Uterus (tissue), 4 donors: ENCODE data around the gene PRKCG. TPM values are rescaled to one million over a fixed set of nuclear protein-coding genes. Genes with fewer than 3 reads are reported as not detected.

Experiments
- DNase-seq, 2 donors: peaks; one replicate each; pipeline ENCODE4 v3.0.0-alpha.2; 2019 to 2020
- H3K27ac ChIP-seq, 2 donors: fragments of 200-600 bp; sonication (generic); 1 replicate in 1 of 2; 2 replicates in 1 of 2; pipeline ENCODE4 v1.5.1; 2016 to 2018
- H3K27me3 ChIP-seq, 2 donors: fragments of 200-600 bp; sonication (generic); one replicate each; pipeline ENCODE4 v1.5.1; 2018 to 2019; ENCODE audit warnings: control low read depth in 1 of 2
- H3K36me3 ChIP-seq, 2 donors: fragments of 200-600 bp; sonication (generic); one replicate each; pipeline ENCODE4 v1.5.1; 2019; ENCODE audit warnings: control low read depth in 1 of 2
- H3K4me1 ChIP-seq, 2 donors: fragments of 200-600 bp; sonication (generic); one replicate each; pipeline ENCODE4 v1.5.1; 2018 to 2019; ENCODE audit warnings: control low read depth in 1 of 2
- H3K4me3 ChIP-seq, 2 donors: fragments of 200-600 bp; sonication (generic); 1 replicate in 1 of 2; 2 replicates in 1 of 2; pipeline ENCODE4 v1.5.1; 2018 to 2019; ENCODE audit warnings: mild to moderate bottlenecking in 1 of 2
- H3K9me3 ChIP-seq, 2 donors: fragments of 200-600 bp; sonication (generic); one replicate each; pipeline ENCODE4 v1.5.1; 2019; ENCODE audit warnings: control low read depth in 1 of 2
- CTCF ChIP-seq, 4 experiments: fragments of 200-600 bp in 2 of 4; fragments of 450-650 bp in 2 of 4; sonication (generic) in 2 of 4; IDR thresholded peaks; one replicate each; pipeline ENCODE4 v1.5.1; 2016 to 2019; ENCODE audit warnings: antibody characterized with exemption in 4 of 4, mild to moderate bottlenecking in 2 of 4, moderate library complexity in 1 of 4
- POLR2A ChIP-seq, 2 donors: fragments of 450-650 bp; IDR thresholded peaks; one replicate each; pipeline ENCODE4 v1.6.1; 2016; ENCODE audit warnings: antibody characterized with exemption in 2 of 2, mild to moderate bottlenecking in 1 of 2, moderate library complexity in 1 of 2
- intact Hi-C: fragments of 100-400 bp; cut with DNase I; formaldehyde crosslinking; loops from one replicate; pipeline ENCODE4 v1.15.1; 2023; ENCODE audit warnings: low total_unique reads
- total RNA-seq, 4 donors: library from RNA; depleted of rRNA in 3 of 4; stranded (reverse); fragments of >200 nt in 3 of 4; gene quantifications; one replicate each; pipeline versions ENCODE4 v1.1.0 to v1.2.4, GENCODE V29; 2014 to 2023
- donor health status: DM: yes; HTN: yes; CAD: no.

The PRKCG gene
- total RNA-seq, 4 donors from 2014 or later: 0.69 TPM; not detected in 3

- no peak for TF ChIP-seq CTCF (IDR thresholded peaks at IDR 0.05)
- TF ChIP-seq POLR2A (IDR thresholded peaks at IDR 0.05): no peak
Measured at GRCh38 chr19:53880711-53881481, 1.1 kb upstream of the PRKCG start.

GRCh38 chr19:53882391-53883050 is 524 bp downstream of the PRKCG start:
- no peaks in the 10 kb centered on the region for H3K9me3 ChIP-seq
- peaks cover 0 to 16% of the 10 kb centered on the region in 2 donors for H3K4me1 ChIP-seq
- H3K4me3 ChIP-seq: no peak overlapping the region
- no peak for DNase-seq
- no peak overlapping the region for H3K27ac ChIP-seq
- peaks cover 25 to 33% of the 10 kb centered on the region in 2 donors for H3K27me3 ChIP-seq
- TF ChIP-seq POLR2A (IDR thresholded peaks at IDR 0.05): no peak
- no peak for TF ChIP-seq CTCF (IDR thresholded peaks at IDR 0.05)
- intact Hi-C loops: no loop called here
- no peaks in the 10 kb centered on the region for H3K36me3 ChIP-seq

More at GRCh38 chr19:53880711-53881481, 1.1 kb upstream of the PRKCG start:
- intact Hi-C loops: no loop called here
- H3K36me3 ChIP-seq: no peaks in the 10 kb centered on the region
- peaks cover 0 to 16% of the 10 kb centered on the region in 2 donors for H3K4me1 ChIP-seq
- peaks cover 25 to 33% of the 10 kb centered on the region in 2 donors for H3K27me3 ChIP-seq
- no peak overlapping the region for H3K4me3 ChIP-seq
- DNase-seq: no peak
- no peaks in the 10 kb centered on the region for H3K9me3 ChIP-seq
- H3K27ac ChIP-seq: no peak overlapping the region

GRCh38 chr19:53883231-53883661 is 1.2 kb downstream of the PRKCG start:
- no peak overlapping the region for H3K27ac ChIP-seq
- peaks cover 0 to 16% of the 10 kb centered on the region in 2 donors for H3K4me1 ChIP-seq
- H3K4me3 ChIP-seq: no peak overlapping the region
- intact Hi-C loops: no loop called here
- no peaks in the 10 kb centered on the region for H3K9me3 ChIP-seq
- no peaks in the 10 kb centered on the region for H3K36me3 ChIP-seq
- peaks cover 25 to 33% of the 10 kb centered on the region in 2 donors for H3K27me3 ChIP-seq
- TF ChIP-seq POLR2A (IDR thresholded peaks at IDR 0.05) (no peak), CTCF (IDR thresholded peaks at IDR 0.05) (no peak)
- no peak for DNase-seq

GRCh38 chr19:53883741-53884140 is 1.7 kb downstream of the PRKCG start:
- intact Hi-C loops: no loop called here

More at GRCh38 chr19:53883741-53884140, 1.7 kb downstream of the PRKCG start:
- no peak for DNase-seq
- Histone ChIP-seq H3K9me3 (no peaks in the 10 kb centered on the region), H3K36me3 (no peaks in the 10 kb centered on the region), H3K4me3 (no peak overlapping the region), H3K4me1 (peaks cover 0 to 15% of the 10 kb centered on the region in 2 donors), H3K27ac (no peak overlapping the region), H3K27me3 (peaks cover 25 to 33% of the 10 kb centered on the region in 2 donors)
- TF ChIP-seq POLR2A (IDR thresholded peaks at IDR 0.05) (no peak), CTCF (IDR thresholded peaks at IDR 0.05) (no peak)
